ENCODE measurements around the gene ATXN7L1. TPM values are rescaled to one million over a fixed set of nuclear protein-coding genes. Genes with fewer than 3 reads are reported as not detected.

The ATXN7L1 gene
- total RNA-seq, 1 donor from 2014 or later: 16.0 TPM

DNA sequence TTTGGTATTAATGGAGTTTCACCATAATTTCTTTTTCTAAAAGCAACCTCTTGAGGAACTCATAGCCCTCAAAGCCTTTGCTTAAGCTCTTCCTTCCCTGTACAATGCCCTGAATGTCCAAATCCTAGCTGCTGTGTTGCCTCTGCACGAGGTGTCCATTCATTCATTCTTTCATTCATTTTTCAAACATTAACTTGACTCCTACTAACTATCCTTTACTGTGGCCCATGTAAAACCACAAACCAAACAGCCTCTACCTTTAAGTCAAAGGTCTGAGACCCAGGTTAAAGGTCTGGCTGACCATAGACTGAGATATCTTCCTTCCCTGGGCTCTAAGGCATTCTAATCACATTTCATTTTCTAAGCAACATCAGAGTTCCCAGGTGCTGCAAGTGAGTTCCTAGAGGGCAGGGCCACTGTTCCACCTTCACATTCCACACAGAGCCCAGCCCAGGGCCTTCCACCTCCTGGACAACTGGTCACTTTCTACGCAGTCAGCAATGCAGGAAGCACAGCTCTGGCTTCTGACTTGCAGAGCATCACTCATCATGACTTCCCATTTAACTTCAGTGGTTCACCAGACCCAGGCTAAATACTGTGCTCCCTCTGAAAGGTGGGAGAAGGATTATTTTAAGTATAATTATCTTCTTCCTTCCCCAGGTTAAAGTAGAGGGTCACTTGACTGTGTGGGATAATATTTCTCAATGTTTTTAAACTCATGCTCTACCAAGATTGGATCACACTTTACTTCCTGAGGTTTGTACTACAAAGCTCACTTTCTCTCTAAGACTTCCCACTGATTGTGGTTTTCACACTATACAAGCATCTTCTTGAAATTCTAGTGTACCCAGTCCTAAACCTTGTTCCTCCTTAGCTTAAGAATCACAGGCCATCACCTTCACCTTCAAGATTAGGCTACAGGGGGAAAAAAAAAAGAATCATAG is 19.1 kb downstream of the ATXN7L1 start:
- no peak overlapping the region for H3K4me3 Mint-ChIP-seq
- no peaks in the 10 kb centered on the region for H3K36me3 Mint-ChIP-seq
- no peak for DNase-seq (ENCODE audit: extremely low spot score, unreplicated experiment)
- H3K4me1 Mint-ChIP-seq (ENCODE audit: unreplicated experiment): peaks cover 7% of the 10 kb centered on the region
- H3K9me3 Mint-ChIP-seq: no peaks in the 10 kb centered on the region
- TF ChIP-seq, protein P1, sequence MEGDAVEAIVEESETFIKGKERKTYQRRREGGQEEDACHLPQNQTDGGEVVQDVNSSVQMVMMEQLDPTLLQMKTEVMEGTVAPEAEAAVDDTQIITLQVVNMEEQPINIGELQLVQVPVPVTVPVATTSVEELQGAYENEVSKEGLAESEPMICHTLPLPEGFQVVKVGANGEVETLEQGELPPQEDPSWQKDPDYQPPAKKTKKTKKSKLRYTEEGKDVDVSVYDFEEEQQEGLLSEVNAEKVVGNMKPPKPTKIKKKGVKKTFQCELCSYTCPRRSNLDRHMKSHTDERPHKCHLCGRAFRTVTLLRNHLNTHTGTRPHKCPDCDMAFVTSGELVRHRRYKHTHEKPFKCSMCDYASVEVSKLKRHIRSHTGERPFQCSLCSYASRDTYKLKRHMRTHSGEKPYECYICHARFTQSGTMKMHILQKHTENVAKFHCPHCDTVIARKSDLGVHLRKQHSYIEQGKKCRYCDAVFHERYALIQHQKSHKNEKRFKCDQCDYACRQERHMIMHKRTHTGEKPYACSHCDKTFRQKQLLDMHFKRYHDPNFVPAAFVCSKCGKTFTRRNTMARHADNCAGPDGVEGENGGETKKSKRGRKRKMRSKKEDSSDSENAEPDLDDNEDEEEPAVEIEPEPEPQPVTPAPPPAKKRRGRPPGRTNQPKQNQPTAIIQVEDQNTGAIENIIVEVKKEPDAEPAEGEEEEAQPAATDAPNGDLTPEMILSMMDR (conservative IDR thresholded peaks at IDR 0.05): no peak
- H3K27me3 Mint-ChIP-seq: no peaks in the 10 kb centered on the region
- no peak overlapping the region for H3K27ac Mint-ChIP-seq

DNA sequence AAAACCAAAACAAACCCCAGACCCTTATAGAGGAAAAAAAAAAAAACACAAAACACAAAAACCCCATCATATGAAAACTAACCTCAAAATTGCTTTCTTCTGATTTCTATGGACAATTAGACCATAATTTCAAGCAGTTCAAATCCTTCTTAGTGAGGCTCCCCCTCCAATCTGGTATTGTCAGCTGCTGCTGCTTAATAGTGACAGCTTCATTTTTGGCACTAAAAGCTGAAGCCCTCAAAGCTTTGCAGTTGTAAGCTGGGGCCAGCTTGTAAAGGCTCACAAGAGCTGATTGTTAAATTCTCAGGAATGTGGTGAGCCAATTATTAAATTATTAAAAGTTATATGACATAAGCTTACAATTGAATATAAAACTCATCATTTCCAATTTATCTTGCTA is 21.9 kb downstream of the ATXN7L1 start:
- no peak for DNase-seq (ENCODE audit: extremely low spot score, unreplicated experiment)
- H3K4me1 Mint-ChIP-seq (ENCODE audit: unreplicated experiment): peaks cover 23% of the 10 kb centered on the region
- no peaks in the 10 kb centered on the region for H3K36me3 Mint-ChIP-seq
- H3K27ac Mint-ChIP-seq: no peak overlapping the region
- H3K9me3 Mint-ChIP-seq: no peaks in the 10 kb centered on the region
- peak overlapping the region; percentile 32 for H3K4me3 Mint-ChIP-seq
- TF ChIP-seq, protein P1 (conservative IDR thresholded peaks at IDR 0.05): peak; percentile 6
- H3K27me3 Mint-ChIP-seq: no peaks in the 10 kb centered on the region

DNA sequence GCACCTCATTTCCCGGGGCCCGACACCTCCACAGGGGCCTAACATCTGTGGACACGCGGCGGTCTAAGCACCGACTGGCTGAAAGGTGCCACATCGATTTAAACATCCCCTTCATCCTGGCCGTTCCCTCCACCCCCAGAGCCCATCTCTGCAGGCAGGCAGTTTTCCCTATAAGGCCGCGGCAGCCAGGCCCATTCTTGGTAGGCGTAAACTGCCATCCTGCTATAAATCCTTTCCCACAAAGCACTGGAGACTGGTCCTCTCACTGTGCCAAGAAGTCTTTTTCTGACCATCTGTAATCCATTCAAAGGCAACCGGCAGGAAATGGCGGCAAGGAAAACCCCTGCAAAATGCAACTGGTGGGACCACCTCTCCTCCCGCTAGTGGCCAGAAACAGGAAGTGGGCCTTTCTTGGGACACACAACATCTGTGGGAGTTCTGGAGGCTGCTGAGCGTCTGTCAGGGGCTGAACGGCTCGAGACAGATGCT is 22.4 kb downstream of the ATXN7L1 start:
- peak overlapping the region; percentile 32 for H3K4me3 Mint-ChIP-seq
- TF ChIP-seq, protein P1 (conservative IDR thresholded peaks at IDR 0.05): peak; percentile 58
- H3K4me1 Mint-ChIP-seq (ENCODE audit: unreplicated experiment): peaks cover 25% of the 10 kb centered on the region
- no peak overlapping the region for H3K27ac Mint-ChIP-seq
- H3K27me3 Mint-ChIP-seq: no peaks in the 10 kb centered on the region
- no peaks in the 10 kb centered on the region for H3K9me3 Mint-ChIP-seq
- peaks cover under 1% of the 10 kb centered on the region for H3K36me3 Mint-ChIP-seq
- no peak for DNase-seq (ENCODE audit: extremely low spot score, unreplicated experiment)

DNA sequence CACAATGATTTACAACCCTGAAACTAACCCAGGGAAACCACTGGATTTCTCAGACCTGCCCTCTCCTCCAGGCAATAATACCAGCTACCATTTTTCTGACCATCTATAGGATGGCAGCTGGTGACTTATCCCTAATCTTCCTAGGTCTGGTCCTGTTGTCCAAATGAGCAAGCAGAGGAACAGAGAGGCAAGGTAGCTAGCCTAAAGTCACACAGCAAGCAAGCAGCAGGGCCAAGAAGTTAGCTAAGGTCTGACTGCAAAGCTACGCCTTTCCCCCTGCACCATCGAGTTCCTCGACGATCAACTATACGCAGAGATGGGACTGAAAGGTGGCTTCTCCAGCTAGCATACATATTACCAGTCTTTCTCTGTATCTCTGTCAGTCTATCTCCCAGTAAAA is 25.3 kb downstream of the ATXN7L1 start:
- DNase-seq (ENCODE audit: extremely low spot score, unreplicated experiment): no peak
- H3K36me3 Mint-ChIP-seq: peaks cover 17% of the 10 kb centered on the region
- no peak overlapping the region for H3K27ac Mint-ChIP-seq
- no peak overlapping the region for H3K4me3 Mint-ChIP-seq
- peaks cover 8% of the 10 kb centered on the region for H3K9me3 Mint-ChIP-seq
- TF ChIP-seq, protein P1 (conservative IDR thresholded peaks at IDR 0.05): no peak
- H3K27me3 Mint-ChIP-seq: no peaks in the 10 kb centered on the region
- peaks cover 25% of the 10 kb centered on the region for H3K4me1 Mint-ChIP-seq (ENCODE audit: unreplicated experiment)

DNA sequence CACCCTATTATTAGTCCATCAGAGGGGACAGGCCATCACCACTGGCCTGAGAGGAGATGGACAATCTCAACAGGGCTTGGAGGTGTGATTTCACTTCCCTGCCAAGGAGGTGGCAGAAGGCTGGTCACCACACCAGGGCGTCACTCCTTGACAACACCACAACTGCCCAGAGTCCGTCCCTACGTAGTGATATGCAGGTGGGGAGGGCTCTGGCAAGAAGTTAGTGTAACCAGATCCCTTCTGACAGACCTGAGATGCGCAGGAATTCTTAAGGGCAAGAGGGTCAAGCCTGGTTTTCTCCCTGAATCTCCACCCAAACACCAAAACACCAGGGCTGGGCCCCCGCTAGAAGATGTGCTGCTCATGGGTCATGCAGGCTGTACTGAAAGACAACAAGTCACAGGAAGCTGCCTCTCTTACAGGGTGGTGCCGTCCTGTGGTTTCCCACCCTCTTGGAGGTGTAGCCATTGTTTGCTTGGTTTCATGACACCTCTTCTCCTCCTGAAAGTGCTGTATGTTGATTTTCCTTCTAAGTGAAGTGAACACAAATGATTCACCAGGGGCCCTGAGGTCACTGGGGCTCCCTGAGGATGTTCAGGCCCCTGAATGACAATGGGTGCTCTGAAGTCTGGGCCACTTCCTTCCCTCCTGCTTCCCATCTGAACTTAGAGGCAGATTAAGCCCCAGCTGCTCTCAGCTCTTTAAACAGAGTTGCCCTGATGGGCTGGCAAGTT is 27.1 kb downstream of the ATXN7L1 start:
- Mint-ChIP-seq H3K4me1 (ENCODE audit: unreplicated experiment) (peaks cover 23% of the 10 kb centered on the region), H3K27ac (no peak overlapping the region), H3K4me3 (no peak overlapping the region), H3K27me3 (no peaks in the 10 kb centered on the region), H3K9me3 (peaks cover 8% of the 10 kb centered on the region), H3K36me3 (peaks cover 24% of the 10 kb centered on the region)
- TF ChIP-seq, protein P1 (conservative IDR thresholded peaks at IDR 0.05): no peak
- no peak for DNase-seq (ENCODE audit: extremely low spot score, unreplicated experiment)

Measured in type B pancreatic cell (in vitro differentiated cells).